ENCODE data around the gene OSBPL8. TPM values are rescaled to one million over a fixed set of nuclear protein-coding genes. Genes with fewer than 3 reads are reported as not detected.
A peak's percentile ranks its signal among the peaks of the same experiment; 100 is the strongest.
"Not testable (repeated sequence)": the region's sequence is repeated elsewhere in the genome, so short reads cannot be mapped to it uniquely, and the experiment has no call there.

OSBPL8 gene
- total and polyA plus RNA-seq, 2 donors, result 32.7 to 41.7 TPM

DNA sequence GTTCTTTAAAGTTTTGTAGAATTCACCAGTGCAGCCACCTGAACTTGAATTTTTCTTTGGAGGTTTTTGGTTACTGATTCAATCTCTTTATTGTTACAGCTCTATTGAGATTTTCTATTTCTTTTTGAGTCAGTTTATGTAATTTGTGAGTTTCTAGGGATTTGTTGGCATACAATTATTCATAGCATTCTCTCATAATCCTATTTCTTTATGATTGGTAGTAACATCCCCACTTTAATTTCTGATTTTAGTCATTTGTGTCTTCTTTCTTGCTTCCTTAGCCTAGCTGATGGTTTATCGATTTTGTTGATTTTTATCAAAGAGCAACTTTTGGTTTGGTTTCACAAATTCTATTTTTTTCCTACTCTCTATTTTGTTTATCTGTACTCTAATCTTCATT lies 193.4 kb downstream of the OSBPL8 start:
- DNase-seq (ENCODE audit: low read depth in 6 of 9, low spot score in 9 of 9), result no peak
- H3K27ac ChIP-seq (ENCODE audit: low read depth in 1 of 2, low read length in 1 of 2), result no peak overlapping the region
- 97% methylated on average over 1 of the region's 1 CpG for WGBS
- peaks cover 12 to 48% of the 10 kb centered on the region in 2 donors for H3K36me3 ChIP-seq (ENCODE audit: control insufficient read depth in 2 of 2, insufficient read depth in 2 of 2, low read length in 1 of 2)
- no peaks in the 10 kb centered on the region for H3K27me3 ChIP-seq (ENCODE audit: control insufficient read depth in 2 of 2, insufficient read depth in 1 of 2, low read length in 1 of 2)
- peaks cover 3% of the 10 kb centered on the region in 2 donors for H3K9me3 ChIP-seq (ENCODE audit: control insufficient read depth in 2 of 2, insufficient read depth in 1 of 2, low read length in 1 of 2)
- no peaks in the 10 kb centered on the region for H3K4me1 ChIP-seq (ENCODE audit: control insufficient read depth in 2 of 2, insufficient read depth in 2 of 2, low read length in 2 of 2)
- no peak overlapping the region for H3K4me3 ChIP-seq (ENCODE audit: low read length in 2 of 2)

DNA sequence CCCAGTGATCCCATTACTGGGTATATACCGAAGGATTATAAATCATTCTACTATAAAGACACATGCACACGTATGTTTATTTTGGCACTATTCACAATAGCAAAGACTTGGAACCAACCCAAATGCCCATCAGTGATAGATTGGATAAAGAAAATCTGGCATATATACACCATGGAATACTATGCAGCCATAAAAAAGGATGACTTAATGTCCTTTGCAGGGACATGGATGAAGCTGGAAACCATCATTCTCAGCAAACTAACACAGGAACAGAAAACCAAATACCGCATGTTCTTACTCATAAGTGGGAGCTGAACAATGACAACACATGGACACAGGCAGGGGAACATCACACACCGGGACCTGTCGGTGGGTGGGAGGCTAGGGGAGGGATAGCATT lies 195.4 kb downstream of the OSBPL8 start:
- H3K36me3 ChIP-seq (ENCODE audit: control insufficient read depth in 2 of 2, insufficient read depth in 2 of 2, low read length in 1 of 2), result peaks cover 17 to 34% of the 10 kb centered on the region in 2 donors
- H3K4me1 ChIP-seq (ENCODE audit: control insufficient read depth in 2 of 2, insufficient read depth in 2 of 2, low read length in 2 of 2); H3K9me3 ChIP-seq (ENCODE audit: control insufficient read depth in 2 of 2, insufficient read depth in 1 of 2, low read length in 1 of 2); H3K27ac ChIP-seq (ENCODE audit: low read depth in 1 of 2, low read length in 1 of 2); H3K4me3 ChIP-seq (ENCODE audit: low read length in 2 of 2); DNase-seq (ENCODE audit: low read depth in 6 of 9, low spot score in 9 of 9); H3K27me3 ChIP-seq (ENCODE audit: control insufficient read depth in 2 of 2, insufficient read depth in 1 of 2, low read length in 1 of 2): not testable (repeated sequence)
- WGBS, result 99% methylated on average over 5 of the region's 5 CpGs

DNA sequence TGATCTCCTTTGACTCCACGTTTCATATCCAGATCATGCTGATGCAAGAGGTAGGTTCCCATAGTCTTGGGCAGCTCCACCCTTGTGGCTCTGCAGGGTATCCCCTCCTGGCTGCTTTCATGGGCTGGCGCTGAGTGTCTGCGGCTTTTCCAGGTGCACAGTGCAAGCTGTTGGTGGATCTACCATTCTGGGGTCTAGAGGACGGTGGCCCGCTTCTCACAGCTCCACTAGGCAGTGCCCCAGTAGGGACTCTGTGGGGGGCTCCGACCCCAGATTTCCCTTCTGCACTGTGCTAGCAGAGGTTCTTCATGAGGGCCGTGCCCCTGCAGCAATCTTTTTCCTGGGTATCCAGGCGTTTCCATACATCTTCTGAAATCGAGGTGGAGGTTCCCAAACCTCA lies 199.3 kb downstream of the OSBPL8 start:
- Histone ChIP-seq H3K4me1 (ENCODE audit: control insufficient read depth in 2 of 2, insufficient read depth in 2 of 2, low read length in 2 of 2) (no peaks in the 10 kb centered on the region), H3K9me3 (ENCODE audit: control insufficient read depth in 2 of 2, insufficient read depth in 1 of 2, low read length in 1 of 2) (no peaks in the 10 kb centered on the region), H3K27ac (ENCODE audit: low read depth in 1 of 2, low read length in 1 of 2) (no peak overlapping the region), H3K27me3 (ENCODE audit: control insufficient read depth in 2 of 2, insufficient read depth in 1 of 2, low read length in 1 of 2) (no peaks in the 10 kb centered on the region), H3K36me3 (ENCODE audit: control insufficient read depth in 2 of 2, insufficient read depth in 2 of 2, low read length in 1 of 2) (peaks cover 10 to 29% of the 10 kb centered on the region in 2 donors), H3K4me3 (ENCODE audit: low read length in 2 of 2) (no peak overlapping the region)
- WGBS, result 98% methylated on average over 9 of the region's 9 CpGs
- no peak for DNase-seq (ENCODE audit: low read depth in 6 of 9, low spot score in 9 of 9)

DNA sequence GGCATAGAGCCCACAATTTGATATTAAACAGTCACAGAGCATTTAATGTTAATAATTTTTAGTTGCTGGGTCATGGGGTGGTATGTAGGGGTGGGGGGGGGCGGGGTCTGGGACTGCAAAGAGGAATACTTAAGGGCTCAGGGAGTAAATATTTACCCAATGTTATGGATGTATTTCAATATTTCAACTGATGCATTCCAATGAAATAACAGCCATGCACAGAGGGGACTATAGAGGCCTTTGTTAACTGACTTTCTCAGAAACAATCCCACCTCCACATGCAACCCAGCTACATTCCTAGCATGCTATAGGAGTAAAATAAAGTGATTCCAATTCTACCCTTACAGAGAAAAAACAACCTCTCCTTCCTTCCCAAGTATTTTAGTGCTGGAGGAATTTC lies 203.5 kb downstream of the OSBPL8 start:
- peaks cover 10 to 26% of the 10 kb centered on the region in 2 donors for H3K36me3 ChIP-seq (ENCODE audit: control insufficient read depth in 2 of 2, insufficient read depth in 2 of 2, low read length in 1 of 2)
- no peaks in the 10 kb centered on the region for H3K4me1 ChIP-seq (ENCODE audit: control insufficient read depth in 2 of 2, insufficient read depth in 2 of 2, low read length in 2 of 2)
- 100% methylated on average over 1 of the region's 1 CpG for WGBS
- H3K27ac ChIP-seq (ENCODE audit: low read depth in 1 of 2, low read length in 1 of 2), result no peak overlapping the region
- no peak for DNase-seq (ENCODE audit: low read depth in 6 of 9, low spot score in 9 of 9)
- no peaks in the 10 kb centered on the region for H3K9me3 ChIP-seq (ENCODE audit: control insufficient read depth in 2 of 2, insufficient read depth in 1 of 2, low read length in 1 of 2)
- H3K27me3 ChIP-seq (ENCODE audit: control insufficient read depth in 2 of 2, insufficient read depth in 1 of 2, low read length in 1 of 2), result no peaks in the 10 kb centered on the region
- no peak overlapping the region for H3K4me3 ChIP-seq (ENCODE audit: low read length in 2 of 2)

DNA sequence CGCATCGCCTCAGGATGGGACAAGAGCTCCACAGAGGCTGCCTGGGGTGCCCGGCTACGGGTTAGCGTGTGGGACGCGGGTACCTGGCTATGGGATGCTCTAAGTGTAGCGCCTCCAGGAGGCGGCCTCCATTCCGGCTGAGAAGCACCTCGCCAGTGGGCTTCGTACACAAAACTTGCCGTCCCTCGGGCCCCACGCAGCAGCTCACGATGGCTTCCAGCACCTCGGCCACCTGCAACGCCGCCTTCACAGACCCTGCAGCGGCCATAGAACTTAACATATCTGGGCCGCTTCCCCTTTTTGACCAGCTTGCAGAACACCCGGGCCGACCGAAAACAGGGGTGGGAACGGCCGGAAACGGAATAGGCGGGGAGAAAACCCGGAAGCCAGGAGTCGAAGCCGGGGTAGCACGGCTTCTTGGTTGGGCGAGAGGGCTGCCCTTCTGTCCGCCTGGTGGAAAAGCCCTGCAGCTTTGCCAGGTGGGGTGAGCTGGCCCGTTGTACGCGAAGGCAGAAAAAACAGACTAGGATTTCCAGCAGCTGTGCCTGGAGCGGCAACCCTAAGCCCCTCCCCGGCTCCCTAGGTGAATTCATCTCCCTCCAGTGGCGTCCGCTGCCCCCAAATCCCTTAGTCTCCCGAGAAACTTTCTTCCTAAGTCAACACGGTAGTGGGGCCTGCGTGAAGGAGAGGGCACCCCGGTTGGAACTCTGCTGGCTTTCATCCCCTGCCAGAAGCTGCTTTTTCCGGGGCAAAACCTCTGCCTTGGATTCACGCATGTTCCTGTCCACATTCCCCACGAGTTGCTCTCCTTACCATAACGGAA lies 211.3 kb downstream of the OSBPL8 start, which contains the start of gene BBS10:
BBS10 (minus strand) TSS at position 337 of the 823 bp plus-strand sequence; CDS start at position 280, 57 bp downstream.
- 2% methylated on average over 49 of the region's 49 CpGs for WGBS

DNA sequence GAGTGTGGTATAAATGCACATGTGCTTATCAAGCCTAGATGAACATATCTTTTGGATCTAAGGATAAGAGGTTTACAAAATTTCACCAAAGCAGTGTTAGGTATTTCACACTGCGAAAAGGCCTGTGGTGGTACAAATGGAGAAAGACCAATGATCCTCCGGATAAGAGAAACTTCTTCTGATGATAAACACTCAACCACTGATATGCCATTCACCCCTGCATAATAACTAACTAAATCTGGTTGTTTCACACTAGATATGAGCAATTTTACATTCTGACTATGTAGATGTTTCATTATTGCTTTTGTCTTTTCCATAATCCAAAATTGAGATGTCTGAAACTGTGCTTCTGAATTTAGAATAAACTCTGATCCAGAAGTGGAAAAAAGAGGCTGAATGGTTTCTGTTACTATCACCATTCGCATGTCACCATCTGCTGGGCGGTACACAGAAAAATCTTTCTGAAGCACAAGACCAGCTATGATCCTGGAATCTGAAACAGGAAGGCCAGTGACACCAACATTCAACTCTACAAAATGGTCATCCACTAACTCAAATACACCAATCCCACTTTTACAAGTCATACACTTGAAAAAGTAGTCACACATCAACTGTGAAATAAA lies 212.7 kb downstream of the OSBPL8 start:
- Histone ChIP-seq H3K27ac (ENCODE audit: low read depth in 1 of 2, low read length in 1 of 2) (no peak overlapping the region), H3K36me3 (ENCODE audit: control insufficient read depth in 2 of 2, insufficient read depth in 2 of 2, low read length in 1 of 2) (no peaks in the 10 kb centered on the region), H3K4me3 (ENCODE audit: low read length in 2 of 2) (peak overlapping the region; percentile 69 to 77), H3K27me3 (ENCODE audit: control insufficient read depth in 2 of 2, insufficient read depth in 1 of 2, low read length in 1 of 2) (no peaks in the 10 kb centered on the region), H3K9me3 (ENCODE audit: control insufficient read depth in 2 of 2, insufficient read depth in 1 of 2, low read length in 1 of 2) (no peaks in the 10 kb centered on the region), H3K4me1 (ENCODE audit: control insufficient read depth in 2 of 2, insufficient read depth in 2 of 2, low read length in 2 of 2) (peaks cover 4 to 14% of the 10 kb centered on the region in 2 donors)
- peak in 3 of 9 donors; percentile 6 to 42 (median 9) for DNase-seq (ENCODE audit: low read depth in 6 of 9, low spot score in 9 of 9)
- WGBS, result 62% methylated on average over 4 of the region's 4 CpGs

More for the DNA sequence above, 211.3 kb downstream of the OSBPL8 start, which contains the start of gene BBS10:
- Histone ChIP-seq H3K27me3 (ENCODE audit: control insufficient read depth in 2 of 2, insufficient read depth in 1 of 2, low read length in 1 of 2) (no peaks in the 10 kb centered on the region), H3K4me3 (ENCODE audit: low read length in 2 of 2) (peak within 1 kb of the TSS; percentile 69 to 77), H3K4me1 (ENCODE audit: control insufficient read depth in 2 of 2, insufficient read depth in 2 of 2, low read length in 2 of 2) (peaks cover 4 to 14% of the 10 kb centered on the region in 2 donors), H3K27ac (ENCODE audit: low read depth in 1 of 2, low read length in 1 of 2) (peak within 1 kb of the TSS; percentile 79 to 94), H3K9me3 (ENCODE audit: control insufficient read depth in 2 of 2, insufficient read depth in 1 of 2, low read length in 1 of 2) (no peaks in the 10 kb centered on the region), H3K36me3 (ENCODE audit: control insufficient read depth in 2 of 2, insufficient read depth in 2 of 2, low read length in 1 of 2) (no peaks in the 10 kb centered on the region)
- DNase-seq (ENCODE audit: low read depth in 6 of 9, low spot score in 9 of 9), result peak; percentile 73 to 94 (median 83)

DNA sequence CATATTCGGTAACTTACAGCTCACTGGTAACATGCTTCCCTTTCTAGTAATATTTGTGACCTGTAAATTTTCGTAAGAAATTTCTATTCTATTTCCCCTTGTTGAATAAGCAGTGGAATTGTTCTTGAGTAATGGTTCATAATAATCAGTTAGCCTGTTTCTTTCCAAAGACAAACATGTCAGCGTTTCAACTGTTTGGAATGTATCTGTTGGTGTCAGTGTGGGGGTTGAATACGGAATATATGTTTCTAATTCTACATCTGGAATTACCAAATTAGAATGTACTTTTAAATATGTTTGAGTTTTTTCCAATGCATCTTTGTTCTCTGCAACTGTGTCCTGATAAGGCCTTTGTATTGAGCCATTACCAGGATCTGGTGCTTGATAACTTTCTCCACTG lies 213.3 kb downstream of the OSBPL8 start:
- H3K4me3 ChIP-seq (ENCODE audit: low read length in 2 of 2), result no peak overlapping the region
- 95% methylated on average over 4 of the region's 4 CpGs for WGBS
- H3K36me3 ChIP-seq (ENCODE audit: control insufficient read depth in 2 of 2, insufficient read depth in 2 of 2, low read length in 1 of 2), result no peaks in the 10 kb centered on the region
- H3K4me1 ChIP-seq (ENCODE audit: control insufficient read depth in 2 of 2, insufficient read depth in 2 of 2, low read length in 2 of 2), result peaks cover 4 to 14% of the 10 kb centered on the region in 2 donors
- no peaks in the 10 kb centered on the region for H3K27me3 ChIP-seq (ENCODE audit: control insufficient read depth in 2 of 2, insufficient read depth in 1 of 2, low read length in 1 of 2)
- no peak overlapping the region for H3K27ac ChIP-seq (ENCODE audit: low read depth in 1 of 2, low read length in 1 of 2)
- no peak for DNase-seq (ENCODE audit: low read depth in 6 of 9, low spot score in 9 of 9)
- H3K9me3 ChIP-seq (ENCODE audit: control insufficient read depth in 2 of 2, insufficient read depth in 1 of 2, low read length in 1 of 2), result no peaks in the 10 kb centered on the region

DNA sequence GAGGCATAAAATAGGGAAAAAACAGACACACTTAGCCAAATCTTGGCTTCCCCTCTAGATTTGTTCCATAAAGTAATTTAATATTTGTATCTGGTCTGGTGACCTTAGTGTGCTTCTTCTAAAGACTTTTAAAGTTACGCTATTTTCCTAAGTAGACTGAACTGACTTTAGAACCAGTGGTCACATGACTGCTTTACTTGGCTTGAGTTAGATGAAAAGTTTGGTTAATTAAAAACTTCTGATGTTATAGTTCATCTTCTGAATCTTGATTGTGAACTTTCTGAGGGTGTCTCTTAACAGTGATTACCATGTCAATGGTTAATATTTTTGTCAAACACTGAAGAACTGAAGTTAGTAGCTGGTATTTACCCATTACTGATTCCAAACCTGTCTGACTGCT lies 214.0 kb downstream of the OSBPL8 start:
- 94% methylated on average over 1 of the region's 1 CpG for WGBS
- peaks cover 4 to 14% of the 10 kb centered on the region in 2 donors for H3K4me1 ChIP-seq (ENCODE audit: control insufficient read depth in 2 of 2, insufficient read depth in 2 of 2, low read length in 2 of 2)

DNA sequence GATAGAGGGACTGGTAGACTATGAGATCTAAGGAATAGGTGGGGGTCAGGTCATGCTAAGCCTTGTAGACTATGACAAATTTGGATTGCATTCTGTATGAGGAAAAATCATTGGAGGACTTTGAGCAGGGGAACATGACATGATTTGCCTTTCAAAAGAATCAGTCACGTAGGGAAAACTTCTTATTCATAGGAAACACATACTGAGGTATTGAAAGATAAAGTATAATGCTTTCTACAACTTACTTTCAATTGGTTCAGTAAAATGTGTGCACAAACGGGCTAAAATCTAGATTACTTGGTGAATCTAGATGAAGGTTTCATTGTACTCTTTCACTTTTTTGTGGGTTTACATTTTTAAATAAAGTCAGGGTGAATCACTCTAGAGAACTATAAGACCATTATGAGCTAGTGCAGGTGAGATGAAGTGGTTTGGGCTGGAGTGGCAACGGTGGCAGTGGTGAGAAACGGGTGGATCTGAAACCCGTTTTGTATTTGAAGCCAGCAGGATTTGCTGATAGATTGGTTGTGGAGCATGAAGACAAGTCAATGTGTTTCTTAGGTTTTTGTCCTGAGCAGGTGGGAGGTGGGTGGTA lies 218.0 kb downstream of the OSBPL8 start:
- Histone ChIP-seq H3K36me3 (ENCODE audit: control insufficient read depth in 2 of 2, insufficient read depth in 2 of 2, low read length in 1 of 2) (no peaks in the 10 kb centered on the region), H3K4me1 (ENCODE audit: control insufficient read depth in 2 of 2, insufficient read depth in 2 of 2, low read length in 2 of 2) (no peaks in the 10 kb centered on the region), H3K9me3 (ENCODE audit: control insufficient read depth in 2 of 2, insufficient read depth in 1 of 2, low read length in 1 of 2) (no peaks in the 10 kb centered on the region), H3K27me3 (ENCODE audit: control insufficient read depth in 2 of 2, insufficient read depth in 1 of 2, low read length in 1 of 2) (no peaks in the 10 kb centered on the region), H3K4me3 (ENCODE audit: low read length in 2 of 2) (no peak overlapping the region), H3K27ac (ENCODE audit: low read depth in 1 of 2, low read length in 1 of 2) (no peak overlapping the region)
- 96% methylated on average over 5 of the region's 5 CpGs for WGBS
- no peak for DNase-seq (ENCODE audit: low read depth in 6 of 9, low spot score in 9 of 9)

More for the DNA sequence above, 214.0 kb downstream of the OSBPL8 start:
- no peak overlapping the region for H3K27ac ChIP-seq (ENCODE audit: low read depth in 1 of 2, low read length in 1 of 2)
- no peaks in the 10 kb centered on the region for H3K27me3 ChIP-seq (ENCODE audit: control insufficient read depth in 2 of 2, insufficient read depth in 1 of 2, low read length in 1 of 2)
- no peak for DNase-seq (ENCODE audit: low read depth in 6 of 9, low spot score in 9 of 9)
- no peaks in the 10 kb centered on the region for H3K9me3 ChIP-seq (ENCODE audit: control insufficient read depth in 2 of 2, insufficient read depth in 1 of 2, low read length in 1 of 2)
- no peak overlapping the region for H3K4me3 ChIP-seq (ENCODE audit: low read length in 2 of 2)
- no peaks in the 10 kb centered on the region for H3K36me3 ChIP-seq (ENCODE audit: control insufficient read depth in 2 of 2, insufficient read depth in 2 of 2, low read length in 1 of 2)

All from thymus (tissue), 11 donors.